Body of pancreas (tissue), 4 donors: Measurements from ENCODE around the gene SALL1. TPM values are rescaled to one million over a fixed set of nuclear protein-coding genes. Genes with fewer than 3 reads are reported as not detected.

Experiments used
- ATAC-seq: fragments of 150-250 bp; one replicate; pipeline ENCODE4 v1.9.1; 2016
- DNase-seq, 4 donors: peaks; one replicate each; pipeline ENCODE4 v3.0.0-alpha.2; 2019
- H3K27ac ChIP-seq, 4 donors: fragments of 200-600 bp; sonication (generic); 1 replicate in 3 of 4; 2 replicates in 1 of 4; pipeline versions ENCODE4 v1.5.1 to v1.6.1; 2016 to 2019; ENCODE audit warnings: mild to moderate bottlenecking in 1 of 4, mixed read lengths in 1 of 4, moderate library complexity in 1 of 4
- H3K27me3 ChIP-seq, 2 donors: fragments of 200-600 bp; sonication (generic); one replicate each; pipeline ENCODE4 v1.6.0; 2016; ENCODE audit warnings: mild to moderate bottlenecking in 1 of 2
- H3K36me3 ChIP-seq, 2 donors: fragments of 200-600 bp; sonication (generic); replicated peaks in 1 of 2; 2 replicates each; pipeline ENCODE4 v1.5.1; 2016; ENCODE audit warnings: low read depth in 2 of 2; ENCODE audit not compliant: insufficient read depth in 1 of 2
- H3K4me1 ChIP-seq: fragments of 200-600 bp; sonication (generic); one replicate; pipeline ENCODE4 v1.6.0; 2016
- H3K4me3 ChIP-seq, 2 donors: fragments of 200-600 bp; sonication (generic); 1 replicate in 1 of 2; 2 replicates in 1 of 2; pipeline ENCODE4 v1.5.1; 2016 to 2019
- H3K9me3 ChIP-seq, 3 donors: fragments of 200-600 bp; sonication (generic); 1 replicate in 2 of 3; 2 replicates in 1 of 3; pipeline ENCODE4 v1.5.1; 2016
- CTCF ChIP-seq, 7 experiments: fragments of 450-650 bp in 4 of 7; fragments of 200-600 bp in 3 of 7; sonication (generic) in 3 of 7; IDR thresholded peaks; one replicate each; pipeline ENCODE4 v1.5.1; 2016 to 2019; ENCODE audit warnings: antibody characterized with exemption in 7 of 7
- POLR2A ChIP-seq, 3 donors: fragments of 450-650 bp; IDR thresholded peaks; one replicate each; pipeline ENCODE4 v1.6.1; 2016; ENCODE audit warnings: antibody characterized with exemption in 3 of 3, mild to moderate bottlenecking in 2 of 3
- WGBS, 2 donors: methylation state at CpG; one replicate each; pipeline ENCODE4 v1.1.5; 2017; 5-methylcytosine and 5-hydroxymethylcytosine counted together
- intact Hi-C: fragments of 100-400 bp; cut with DNase I; formaldehyde crosslinking; loops from one replicate; pipeline ENCODE4 v1.15.1; 2023
- total RNA-seq, 2 donors: library from RNA; depleted of rRNA; stranded (reverse); fragments of >200 nt; gene quantifications; one replicate each; pipeline ENCODE4 v1.1.0, GENCODE V29; 2016

Gene SALL1
- total RNA-seq, 2 donors from 2014 or later: 0.52 TPM; not detected in 1

GRCh38 chr16:51141541-51141940, 9.5 kb downstream of the SALL1 start:
- no peaks in the 10 kb centered on the region for H3K27me3 ChIP-seq
- intact Hi-C loops: no loop called here
- H3K36me3 ChIP-seq: no peaks in the 10 kb centered on the region
- no peaks in the 10 kb centered on the region for H3K9me3 ChIP-seq
- H3K4me1 ChIP-seq: no peaks in the 10 kb centered on the region
- no peak for TF ChIP-seq POLR2A (IDR thresholded peaks at IDR 0.05)
- TF ChIP-seq CTCF (IDR thresholded peaks at IDR 0.05): no peak
- H3K4me3 ChIP-seq: no peak overlapping the region
- 82 to 90% methylated on average over 20 to 21 of the region's 21 CpGs for WGBS, 2 donors
- ATAC-seq: no peak
- no peak overlapping the region for H3K27ac ChIP-seq
- no peak for DNase-seq

- no peak for ATAC-seq
- Histone ChIP-seq H3K36me3 (no peaks in the 10 kb centered on the region), H3K9me3 (no peaks in the 10 kb centered on the region), H3K4me1 (no peaks in the 10 kb centered on the region), H3K27me3 (no peaks in the 10 kb centered on the region), H3K27ac (no peak overlapping the region), H3K4me3 (no peak overlapping the region)
- DNase-seq: no peak
- TF ChIP-seq CTCF (IDR thresholded peaks at IDR 0.05) (no peak), POLR2A (IDR thresholded peaks at IDR 0.05) (no peak)
- intact Hi-C loops: no loop called here
- WGBS, 2 donors: 83 to 85% methylated on average over 9 of the region's 9 CpGs
These were observed 10.0 kb downstream of the SALL1 start for GRCh38 chr16:51141106-51141505.

- Histone ChIP-seq H3K36me3 (no peaks in the 10 kb centered on the region), H3K27me3 (peaks cover 0 to 1% of the 10 kb centered on the region in 2 donors), H3K4me1 (no peaks in the 10 kb centered on the region), H3K4me3 (no peak overlapping the region), H3K9me3 (no peaks in the 10 kb centered on the region), H3K27ac (no peak overlapping the region)
- no peak for TF ChIP-seq POLR2A (IDR thresholded peaks at IDR 0.05)
- no peak for TF ChIP-seq CTCF (IDR thresholded peaks at IDR 0.05)
- ATAC-seq (no peak), DNase-seq (no peak)
- intact Hi-C loops: no loop called here
- WGBS, 2 donors: 86 to 89% methylated on average over 14 to 15 of the region's 15 CpGs
These were observed 11.0 kb downstream of the SALL1 start for GRCh38 chr16:51140112-51140511.

- H3K4me1 ChIP-seq: peaks cover under 1% of the 10 kb centered on the region
- no peaks in the 10 kb centered on the region for H3K36me3 ChIP-seq
- no peak for DNase-seq
- H3K4me3 ChIP-seq: no peak overlapping the region
- H3K9me3 ChIP-seq: no peaks in the 10 kb centered on the region
- no peak for ATAC-seq
- WGBS, 2 donors: 77 to 92% methylated on average over 6 to 11 of the region's 11 CpGs
- TF ChIP-seq POLR2A (IDR thresholded peaks at IDR 0.05) (no peak), CTCF (IDR thresholded peaks at IDR 0.05) (no peak)
- no peak overlapping the region for H3K27ac ChIP-seq
- H3K27me3 ChIP-seq: peaks cover 0 to 5% of the 10 kb centered on the region in 2 donors
- intact Hi-C loops: no loop called here
These were observed 11.5 kb downstream of the SALL1 start for GRCh38 chr16:51139568-51139967.

GRCh38 chr16:51138178-51138577, 12.9 kb downstream of the SALL1 start:
- WGBS, 2 donors: 46 to 51% methylated on average over 10 of the region's 10 CpGs

More at GRCh38 chr16:51138178-51138577, 12.9 kb downstream of the SALL1 start:
- intact Hi-C loops: no loop called here
- no peak for DNase-seq
- no peak for ATAC-seq
- H3K9me3 ChIP-seq: no peaks in the 10 kb centered on the region
- TF ChIP-seq CTCF (IDR thresholded peaks at IDR 0.05) (no peak), POLR2A (IDR thresholded peaks at IDR 0.05) (no peak)
- no peaks in the 10 kb centered on the region for H3K36me3 ChIP-seq
- peaks cover 12% of the 10 kb centered on the region for H3K4me1 ChIP-seq
- peaks cover 0 to 16% of the 10 kb centered on the region in 2 donors for H3K27me3 ChIP-seq
- H3K4me3 ChIP-seq: no peak overlapping the region
- no peak overlapping the region for H3K27ac ChIP-seq
